Smooth muscle cell (in vitro differentiated cells): Measurements from ENCODE around the gene C2orf42. TPM values are rescaled to one million over a fixed set of nuclear protein-coding genes. Genes with fewer than 3 reads are reported as not detected.
A peak's percentile ranks its signal among the peaks of the same experiment; 100 is the strongest.
"Not testable (repeated sequence)": the region's sequence is repeated elsewhere in the genome, so short reads cannot be mapped to it uniquely, and the experiment has no call there.

ENCODE experiments used
- DNase-seq: peaks from one replicate; lab custom pipeline; 2025; ENCODE audit not compliant: unreplicated experiment; lab: John Stamatoyannopoulos, UW
- H2AFZ ChIP-seq: fragments of 200-600 bp; sonication (generic); 2 replicates; pipeline ENCODE4 v1.6.0; 2016; ENCODE audit warnings: antibody characterized with exemption, low read depth, mild to moderate bottlenecking
- H3F3A ChIP-seq: fragments of 200-600 bp; sonication (generic); 2 replicates; pipeline ENCODE4 v1.6.0; 2017; ENCODE audit warnings: antibody characterized with exemption, low read depth
- H3K27ac ChIP-seq: fragments of 200-600 bp; sonication (generic); 2 replicates; pipeline ENCODE4 v1.5.1; 2016; ENCODE audit warnings: low read depth, mild to moderate bottlenecking
- H3K27me3 ChIP-seq: fragments of 200-600 bp; sonication (generic); 2 replicates; pipeline ENCODE4 v1.6.1; 2016; ENCODE audit warnings: low read depth, mild to moderate bottlenecking
- H3K36me3 ChIP-seq: fragments of 200-600 bp; sonication (generic); 2 replicates; pipeline ENCODE4 v1.5.1; 2016; ENCODE audit warnings: low read depth
- H3K4me1 ChIP-seq: fragments of 200-600 bp; sonication (generic); 2 replicates; pipeline ENCODE4 v1.5.1; 2016; ENCODE audit warnings: low read depth
- H3K4me2 ChIP-seq: fragments of 200-600 bp; sonication (generic); 2 replicates; pipeline ENCODE4 v1.6.0; 2016; ENCODE audit warnings: mild to moderate bottlenecking
- H3K4me3 ChIP-seq: fragments of 200-600 bp; sonication (generic); 2 replicates; pipeline ENCODE4 v1.5.1; 2016; ENCODE audit warnings: mild to moderate bottlenecking
- H3K79me2 ChIP-seq: fragments of 200-600 bp; sonication (generic); 2 replicates; pipeline ENCODE4 v1.6.0; 2016; ENCODE audit warnings: low read depth, mild to moderate bottlenecking
- H3K9ac ChIP-seq: fragments of 200-600 bp; sonication (generic); 2 replicates; pipeline ENCODE4 v1.6.0; 2016; ENCODE audit warnings: low read depth
- H3K9me3 ChIP-seq: fragments of 200-600 bp; sonication (generic); replicated peaks from 2 replicates; pipeline ENCODE4 v1.5.1; 2016; ENCODE audit warnings: low read depth
- H4K20me1 ChIP-seq: fragments of 200-600 bp; sonication (generic); 2 replicates; pipeline ENCODE4 v1.6.0; 2016; ENCODE audit warnings: low read depth
- CTCF ChIP-seq: fragments of 200-600 bp; sonication (generic); IDR thresholded peaks from 2 replicates; pipeline ENCODE4 v1.5.1; 2017; ENCODE audit warnings: borderline replicate concordance, mild to moderate bottlenecking, antibody characterized with exemption; ENCODE audit not compliant: insufficient read depth, poor library complexity, severe bottlenecking
- WGBS: methylation state at CpG from one replicate; pipeline ENCODE4 v1.1.7; 2016; ENCODE audit warnings: low lambda C conversion rate; 5-methylcytosine and 5-hydroxymethylcytosine counted together
- polyA plus RNA-seq: library from polyadenylated mRNA; unstranded; fragments of >200 nt; fragmentation: Nextera tagmentation; extraction: Ambion mirVana; gene quantifications from 2 replicates; pipeline ENCODE4 v1.2.1, GENCODE V29; 2016
- total RNA-seq: library from RNA; depleted of rRNA; stranded (reverse); fragments of >200 nt; gene quantifications from 2 replicates; pipeline ENCODE4 v1.2.3, GENCODE V29; 2014

The C2orf42 gene
- total and polyA plus RNA-seq, 2 experiments from 2014 or later, result 7.8 to 9.4 TPM

DNA sequence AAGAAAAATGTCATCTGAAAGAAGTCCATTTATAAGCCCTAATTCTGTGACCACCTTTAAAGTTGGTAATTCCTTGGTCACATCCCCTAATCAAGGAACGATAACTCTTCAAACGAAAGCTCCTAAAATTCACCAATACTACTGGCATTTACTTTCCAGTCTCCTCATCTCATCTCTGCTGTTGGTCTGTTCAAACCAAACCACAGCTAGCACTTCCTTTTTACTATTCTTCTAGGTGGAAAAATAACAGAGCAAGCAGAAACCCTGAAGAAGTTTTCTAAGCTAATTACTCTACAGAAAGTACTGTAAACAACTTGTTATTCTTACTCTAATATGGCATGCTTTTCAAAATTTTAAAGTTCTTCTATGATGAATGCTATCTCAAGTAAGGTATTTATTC, 36.0 kb upstream of the C2orf42 start:
- no peak overlapping the region for H3K4me2 ChIP-seq
- H3F3A ChIP-seq, result no peaks in the 10 kb centered on the region
- no peak overlapping the region for H2AFZ ChIP-seq
- no peaks in the 10 kb centered on the region for H3K4me1 ChIP-seq
- no peak for TF ChIP-seq CTCF
- DNase-seq, result no peak
- peaks cover 62% of the 10 kb centered on the region for H3K36me3 ChIP-seq
- peaks cover 52% of the 10 kb centered on the region for H3K79me2 ChIP-seq
- no peak overlapping the region for H3K4me3 ChIP-seq
- H3K9ac ChIP-seq, result no peak overlapping the region
- WGBS, result 95% methylated on average over 2 of the region's 2 CpGs
- H4K20me1 ChIP-seq, result peaks cover 87% of the 10 kb centered on the region
- no peaks in the 10 kb centered on the region for H3K9me3 ChIP-seq
- peak overlapping the region; percentile 2 for H3K27ac ChIP-seq
- no peaks in the 10 kb centered on the region for H3K27me3 ChIP-seq

DNA sequence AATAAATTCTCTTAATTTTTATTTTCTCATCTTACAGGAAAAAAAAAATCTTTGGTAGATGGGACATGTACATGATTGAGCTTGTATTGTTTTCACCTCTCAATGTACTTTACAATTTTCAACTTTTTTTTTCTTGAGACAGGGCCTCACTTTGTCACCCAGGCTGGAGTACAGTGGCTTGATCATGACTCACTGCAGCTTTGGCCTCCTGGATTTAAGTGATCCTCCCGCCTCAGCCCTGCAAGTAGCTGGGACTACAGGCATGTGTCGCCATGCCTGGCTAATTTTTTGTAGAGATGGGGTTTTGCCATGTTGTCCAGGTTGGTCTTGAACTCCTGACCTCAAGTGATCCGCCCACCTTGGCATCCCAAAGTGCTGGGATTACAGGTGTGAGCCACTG, 32.5 kb upstream of the C2orf42 start:
- Histone ChIP-seq H3K79me2 (peaks cover 30% of the 10 kb centered on the region), H4K20me1 (peaks cover 93% of the 10 kb centered on the region), H3K36me3 (peaks cover 56% of the 10 kb centered on the region)
- not testable (repeated sequence) for H3K9ac ChIP-seq, H3K4me1 ChIP-seq, H3F3A ChIP-seq, H3K4me3 ChIP-seq, H3K27ac ChIP-seq, DNase-seq, H3K27me3 ChIP-seq, H3K9me3 ChIP-seq, H3K4me2 ChIP-seq, H2AFZ ChIP-seq
- WGBS, result 78% methylated on average over 3 of the region's 3 CpGs

- Histone ChIP-seq H3K79me2 (peaks cover 3% of the 10 kb centered on the region), H3K27me3 (no peaks in the 10 kb centered on the region), H3K9me3 (no peaks in the 10 kb centered on the region), H3K36me3 (peaks cover 42% of the 10 kb centered on the region), H3K4me2 (no peak overlapping the region), H3K27ac (no peak overlapping the region), H3K9ac (no peak overlapping the region), H3F3A (peaks cover 12% of the 10 kb centered on the region), H3K4me1 (no peaks in the 10 kb centered on the region), H2AFZ (no peak overlapping the region), H4K20me1 (peaks cover 54% of the 10 kb centered on the region), H3K4me3 (no peak overlapping the region)
- WGBS, result 84% methylated on average over 3 of the region's 3 CpGs
- no peak for TF ChIP-seq CTCF
- DNase-seq, result no peak
These were observed 24.2 kb upstream of the C2orf42 start for GRCh38 chr2:70214953-70215549.

- Histone ChIP-seq H3K27me3 (no peaks in the 10 kb centered on the region), H3K27ac (no peak overlapping the region), H3F3A (peaks cover 12% of the 10 kb centered on the region), H3K4me1 (no peaks in the 10 kb centered on the region), H4K20me1 (peaks cover 52% of the 10 kb centered on the region), H3K36me3 (peaks cover 39% of the 10 kb centered on the region), H3K9ac (no peak overlapping the region), H3K9me3 (no peaks in the 10 kb centered on the region), H3K4me2 (no peak overlapping the region), H3K79me2 (peaks cover 3% of the 10 kb centered on the region), H3K4me3 (no peak overlapping the region), H2AFZ (no peak overlapping the region)
- DNase-seq, result no peak
- TF ChIP-seq CTCF, result no peak
- WGBS, result 98% methylated on average over 1 of the region's 1 CpG
These were observed 23.5 kb upstream of the C2orf42 start for GRCh38 chr2:70214365-70214764.
